Kidney (tissue), 22 donors: Measurements from ENCODE around the gene SPATA3. TPM values are rescaled to one million over a fixed set of nuclear protein-coding genes. Genes with fewer than 3 reads are reported as not detected.

Experiments used
- DNase-seq, 5 donors: peaks; one replicate each; pipeline ENCODE4 v3.0.0-alpha.2; 2013 to 2020
- FAIRE-seq: peaks from 2 replicates; lab custom pipeline; 2012; peaks lifted over from hg19 to GRCh38; lab: Jason Lieb, UNC
- H3K27ac ChIP-seq, 2 donors: one replicate each; pipeline ENCODE4 v1.7.0; 2013; ENCODE audit warnings: low read depth in 2 of 2, low read length in 2 of 2, inconsistent platforms in 1 of 2
- H3K27me3 ChIP-seq: one replicate; pipeline ENCODE4 v1.7.1; 2013; ENCODE audit warnings: low read length, inconsistent platforms; ENCODE audit not compliant: control insufficient read depth, insufficient read depth
- H3K36me3 ChIP-seq, 3 donors: one replicate each; pipeline versions ENCODE4 v1.7.0 to v1.7.1; 2013; ENCODE audit warnings: low read length in 3 of 3, control low read depth in 1 of 3, inconsistent platforms in 1 of 3; ENCODE audit not compliant: insufficient read depth in 3 of 3, control insufficient read depth in 2 of 3
- H3K4me1 ChIP-seq, 3 donors: one replicate each; pipeline versions ENCODE4 v1.7.0 to v1.7.1; 2013; ENCODE audit warnings: low read length in 3 of 3, inconsistent platforms in 1 of 3, low read depth in 1 of 3; ENCODE audit not compliant: control insufficient read depth in 2 of 3, insufficient read depth in 2 of 3
- H3K4me3 ChIP-seq, 3 donors: one replicate each; pipeline versions ENCODE4 v1.7.0 to v1.8.1; 2013; ENCODE audit warnings: low read length in 3 of 3, control low read depth in 1 of 3, inconsistent platforms in 1 of 3
- H3K9ac ChIP-seq, 3 donors: one replicate each; pipeline versions ENCODE4 v1.7.0 to v1.7.1; 2013; ENCODE audit warnings: low read length in 3 of 3, control low read depth in 1 of 3, inconsistent platforms in 1 of 3
- H3K9me3 ChIP-seq, 3 donors: one replicate each; pipeline versions ENCODE4 v1.7.0 to v1.7.1; 2013; ENCODE audit warnings: low read length in 3 of 3, control low read depth in 1 of 3, inconsistent platforms in 1 of 3; ENCODE audit not compliant: control insufficient read depth in 2 of 3, insufficient read depth in 1 of 3
- CTCF ChIP-seq: IDR thresholded peaks from 3 replicates; pipeline ENCODE4 v1.5.1; 2012; ENCODE audit warnings: mild to moderate bottlenecking, moderate library complexity, borderline replicate concordance; ENCODE audit not compliant: insufficient read depth; ENCODE audit errors: extremely low read depth
- intact Hi-C: fragments of 100-400 bp; cut with DNase I; formaldehyde crosslinking; loops from one replicate; pipeline ENCODE4 v1.11.1; 2022
- long read RNA-seq, 10 donors: library from polyadenylated mRNA in 1 of 10; unstranded in 1 of 10; transcript quantifications; one replicate each; pipeline ENCODE4 v2.0.0 and lab custom pipeline, GENCODE V29; 2021 to 2026
- polyA plus RNA-seq: library from polyadenylated mRNA; stranded (reverse); fragments of 350-450 nt; fragmentation: Illumina TruSeq; extraction: RNeasy Lipid Tissue Mini Kit (QIAGEN cat#74804); gene quantifications from one replicate; pipeline ENCODE4 v1.2.3, GENCODE V29; 2014; ENCODE audit warnings: low read depth, low replicate concordance; ENCODE audit not compliant: insufficient read depth
- total RNA-seq: library from RNA; stranded (reverse); fragmentation: NEBNext Ultra II Directional; extraction: Animal tissue kit (Norgen Biotek cat#: 25700); gene quantifications from one replicate; pipeline ENCODE4 v1.2.1, GENCODE V29; 2021
- donor health status: control.
- donor health status: control.
- donor health status: control.
- donor health status: control.
- donor health status: control.
- donor health status: DM: yes; HTN: yes; CAD: no.
- donor health status: Normal renal cell carcinoma (clear cell type).

The SPATA3 gene
- not detected for total RNA-seq
- polyA plus RNA-seq = not detected
- long read RNA-seq, donor 1 = 0 reads
- long read RNA-seq, donor 2 = 0 reads
- long read RNA-seq, donor 3 = 0 reads
- long read RNA-seq, donor 4 = 0 reads
- long read RNA-seq, donor 5 = 0 reads
- long read RNA-seq, donor 6 = 0 reads
- long read RNA-seq, donor 7 = 0 reads
- long read RNA-seq, donor 8 = 0 reads
- long read RNA-seq, donor 9 = 0 reads
- long read RNA-seq, donor 10 = 0 reads

- H3K9me3 ChIP-seq = no peaks in the 10 kb centered on the region
- H3K9ac ChIP-seq = no peak within 1 kb of the TSS
- H3K36me3 ChIP-seq = no peaks in the 10 kb centered on the region
- no peak within 1 kb of the TSS for H3K27ac ChIP-seq
- FAIRE-seq (no peak), DNase-seq (no peak)
- H3K4me3 ChIP-seq = no peak within 1 kb of the TSS
- no peak for TF ChIP-seq CTCF
- intact Hi-C loops = no loop called here
- H3K4me1 ChIP-seq = no peaks in the 10 kb centered on the region
- H3K27me3 ChIP-seq = no peaks in the 10 kb centered on the region
Measured at GRCh38 chr2:230995821-230996220, at the start of gene SPATA3. SPATA3 (plus strand) TSS chr2:230996121; CDS start chr2:230996234, 113 bp downstream.

- H3K27ac ChIP-seq = no peak overlapping the region
- no peaks in the 10 kb centered on the region for H3K4me1 ChIP-seq
- DNase-seq (no peak), FAIRE-seq (no peak)
- H3K27me3 ChIP-seq = no peaks in the 10 kb centered on the region
- no peaks in the 10 kb centered on the region for H3K36me3 ChIP-seq
- no peak overlapping the region for H3K4me3 ChIP-seq
- H3K9me3 ChIP-seq = no peaks in the 10 kb centered on the region
- H3K9ac ChIP-seq = no peak overlapping the region
- intact Hi-C loops = no loop called here
- TF ChIP-seq CTCF = no peak
Measured at GRCh38 chr2:230946429-230947234, 49.3 kb upstream of the SPATA3 start.

GRCh38 chr2:230947235-230947576 is 48.7 kb upstream of the SPATA3 start:
- no peaks in the 10 kb centered on the region for H3K27me3 ChIP-seq

More at GRCh38 chr2:230947235-230947576, 48.7 kb upstream of the SPATA3 start:
- H3K9ac ChIP-seq = no peak overlapping the region
- FAIRE-seq = no peak
- no peak overlapping the region for H3K4me3 ChIP-seq
- no peak for DNase-seq
- TF ChIP-seq CTCF = no peak
- H3K27ac ChIP-seq = no peak overlapping the region
- H3K36me3 ChIP-seq = no peaks in the 10 kb centered on the region
- H3K4me1 ChIP-seq = no peaks in the 10 kb centered on the region
- H3K9me3 ChIP-seq = no peaks in the 10 kb centered on the region
- intact Hi-C loops = no loop called here
